Effector CD8-positive, alpha-beta T cell (primary cell): ENCODE results near the gene HAPLN3.

Experiments used
- DNase-seq: peaks from one replicate; lab custom pipeline; 2025; lab: John Stamatoyannopoulos, UW

HAPLN3 gene

DNA sequence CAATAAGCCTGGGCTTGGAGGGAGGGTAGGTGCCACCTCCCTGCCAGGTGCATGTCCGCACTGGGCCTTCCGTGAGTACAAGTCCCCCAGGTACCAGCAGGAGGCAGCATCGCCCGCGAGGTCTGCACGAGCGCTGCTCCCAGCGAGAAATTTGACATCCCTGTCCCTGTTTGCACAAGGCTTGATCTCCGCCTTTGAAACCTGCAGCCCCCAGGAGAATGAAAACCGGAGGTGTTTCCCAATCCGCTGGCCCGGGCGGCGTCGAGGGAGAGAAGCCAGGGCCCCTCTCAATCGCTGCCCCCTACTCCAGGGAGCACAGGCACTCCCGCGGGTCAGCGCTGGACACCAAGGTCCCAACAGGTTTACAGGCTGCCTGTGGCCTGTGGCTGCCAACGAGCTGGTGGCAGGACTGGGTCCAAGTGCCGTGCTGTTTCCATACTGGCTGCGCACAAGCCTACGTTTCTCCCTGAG is 961 bp downstream of the HAPLN3 start:
- DNase-seq = peak; percentile 76

DNA sequence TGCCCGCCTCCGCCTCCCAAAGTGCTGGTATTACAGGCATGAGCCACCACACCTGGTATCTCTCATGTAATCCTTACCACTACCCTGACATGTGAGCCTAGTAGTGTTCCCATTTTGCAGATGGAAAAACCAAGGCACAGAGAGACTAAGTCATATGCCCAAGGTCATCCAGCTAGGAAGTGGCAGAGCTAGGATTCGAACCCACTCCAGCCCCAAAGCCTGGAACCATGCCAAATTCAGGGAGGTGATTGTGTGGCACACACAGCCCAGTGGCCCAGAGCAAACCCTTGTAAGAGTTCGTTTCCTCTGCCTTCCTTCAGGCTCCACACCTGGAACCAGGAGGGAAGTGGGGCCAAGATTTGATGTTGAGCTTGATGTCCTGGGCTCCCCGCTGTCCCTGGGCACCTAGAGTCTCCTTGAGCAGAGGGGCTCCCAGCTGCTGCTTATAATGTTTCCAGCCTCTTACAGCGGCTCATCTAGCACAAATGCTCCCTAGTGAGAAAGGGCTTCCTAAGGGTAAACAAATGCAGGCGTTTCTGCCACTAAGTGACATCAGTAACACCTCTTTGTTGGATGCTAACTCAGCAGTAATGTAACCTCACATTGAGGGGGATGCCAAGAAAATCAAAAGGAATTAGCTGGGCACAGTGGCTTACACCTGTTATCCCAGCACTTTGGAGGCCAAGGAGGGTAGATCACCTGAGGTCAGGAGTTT is 3.6 kb downstream of the HAPLN3 start:
- DNase-seq = no peak

DNA sequence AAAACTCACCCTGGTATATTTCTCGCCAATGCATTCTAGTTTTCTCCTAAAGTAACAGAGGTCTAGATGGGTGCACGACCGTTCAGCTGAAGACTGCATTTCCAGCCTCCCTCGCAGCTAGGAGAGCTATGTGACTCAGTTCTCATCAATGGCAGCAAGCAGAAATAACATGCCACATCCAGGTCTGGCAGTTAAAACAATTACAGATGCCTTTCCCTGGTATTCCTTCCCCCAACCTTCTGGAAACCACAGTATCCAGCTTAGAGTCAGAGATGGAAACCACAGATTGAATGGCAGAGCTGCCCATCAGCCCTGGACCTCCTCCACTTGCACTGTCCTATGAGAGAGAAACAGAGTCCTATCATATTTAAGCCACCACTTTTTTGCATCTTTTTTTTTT is 4.8 kb downstream of the HAPLN3 start:
- DNase-seq = no peak

DNA sequence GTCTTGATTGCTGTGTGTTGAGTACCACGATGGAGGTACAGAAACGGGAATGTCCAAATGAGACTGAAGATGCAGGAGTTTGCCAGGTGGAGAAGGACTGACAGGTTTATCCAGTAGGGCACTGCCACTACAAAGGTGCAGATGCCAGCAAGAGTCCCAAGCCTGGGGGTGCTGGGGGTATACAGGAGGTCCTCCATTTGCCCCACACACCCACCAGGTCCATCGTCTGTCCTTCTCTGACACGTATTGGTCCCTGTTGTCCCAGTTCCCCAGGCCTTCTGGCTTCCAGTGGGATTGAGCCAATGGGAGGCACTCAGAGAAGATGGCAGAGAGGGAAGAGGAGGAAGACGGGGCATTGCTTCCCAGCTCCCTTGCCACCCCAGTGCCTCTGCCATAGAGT is 6.6 kb downstream of the HAPLN3 start:
- DNase-seq = no peak

DNA sequence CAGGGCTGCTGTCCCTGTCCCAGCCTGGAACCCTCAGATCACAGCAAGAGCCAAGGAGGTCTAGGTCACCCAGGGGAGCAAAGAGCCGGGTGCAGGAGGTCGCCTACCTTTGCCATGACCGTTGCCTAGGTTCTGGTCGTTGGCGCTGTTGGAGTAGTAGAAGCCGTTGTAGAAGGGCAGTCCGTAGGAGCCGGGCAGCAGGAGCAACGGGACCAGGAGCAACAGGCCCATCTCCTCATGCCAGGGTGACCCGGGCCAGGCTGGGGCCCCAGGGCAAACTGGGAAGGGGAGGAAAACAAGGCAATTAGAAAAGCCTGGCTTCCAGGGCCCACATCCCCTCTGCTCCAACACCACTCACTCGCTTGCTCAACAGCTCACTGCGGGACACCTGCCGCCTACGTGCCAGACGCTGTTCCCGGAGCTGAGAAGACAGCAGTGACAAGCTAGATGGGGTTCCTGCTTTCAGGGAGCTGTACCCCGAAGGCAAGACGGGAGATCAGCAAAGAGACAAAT is 8.2 kb downstream of the HAPLN3 start:
- DNase-seq = no peak

DNA sequence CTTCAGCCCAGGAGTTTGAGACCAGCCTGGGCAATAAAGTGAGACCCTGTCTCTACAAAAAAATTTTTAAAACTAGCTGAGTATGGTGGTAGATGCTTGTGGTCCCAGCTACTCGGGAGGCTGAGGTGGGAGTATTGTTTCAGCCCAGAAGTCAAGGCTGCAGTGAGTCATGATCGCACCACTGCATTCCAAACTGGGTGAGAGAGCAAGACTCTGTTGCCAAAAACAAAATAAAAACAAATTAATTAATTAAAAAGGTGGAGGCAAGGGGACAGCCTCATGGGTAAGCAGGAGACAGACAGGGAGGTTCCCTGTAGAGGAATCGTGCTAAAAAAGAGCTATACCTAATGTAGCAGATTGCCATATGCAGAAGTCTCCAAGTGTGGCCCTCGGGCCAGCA is 12.6 kb downstream of the HAPLN3 start:
- DNase-seq = no peak

DNA sequence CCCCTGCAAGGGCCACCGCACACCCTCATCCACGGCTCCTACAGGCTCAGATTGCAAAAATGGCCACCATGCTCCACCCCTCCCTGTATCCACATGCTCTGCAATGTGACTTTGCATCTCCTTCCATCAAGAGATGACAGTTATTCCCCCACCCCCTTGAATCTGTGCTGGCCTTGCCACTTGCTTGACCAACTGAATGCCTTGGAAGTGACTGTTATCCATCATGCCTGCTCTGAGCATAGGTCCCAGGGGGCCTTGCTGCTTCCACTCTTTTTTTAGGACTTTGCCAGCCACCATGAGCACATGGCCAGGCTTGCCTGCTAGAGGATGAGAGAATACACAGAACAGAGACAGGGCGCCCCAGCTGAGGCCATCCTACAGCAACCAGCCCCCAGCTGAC is 13.6 kb downstream of the HAPLN3 start:
- DNase-seq = no peak

DNA sequence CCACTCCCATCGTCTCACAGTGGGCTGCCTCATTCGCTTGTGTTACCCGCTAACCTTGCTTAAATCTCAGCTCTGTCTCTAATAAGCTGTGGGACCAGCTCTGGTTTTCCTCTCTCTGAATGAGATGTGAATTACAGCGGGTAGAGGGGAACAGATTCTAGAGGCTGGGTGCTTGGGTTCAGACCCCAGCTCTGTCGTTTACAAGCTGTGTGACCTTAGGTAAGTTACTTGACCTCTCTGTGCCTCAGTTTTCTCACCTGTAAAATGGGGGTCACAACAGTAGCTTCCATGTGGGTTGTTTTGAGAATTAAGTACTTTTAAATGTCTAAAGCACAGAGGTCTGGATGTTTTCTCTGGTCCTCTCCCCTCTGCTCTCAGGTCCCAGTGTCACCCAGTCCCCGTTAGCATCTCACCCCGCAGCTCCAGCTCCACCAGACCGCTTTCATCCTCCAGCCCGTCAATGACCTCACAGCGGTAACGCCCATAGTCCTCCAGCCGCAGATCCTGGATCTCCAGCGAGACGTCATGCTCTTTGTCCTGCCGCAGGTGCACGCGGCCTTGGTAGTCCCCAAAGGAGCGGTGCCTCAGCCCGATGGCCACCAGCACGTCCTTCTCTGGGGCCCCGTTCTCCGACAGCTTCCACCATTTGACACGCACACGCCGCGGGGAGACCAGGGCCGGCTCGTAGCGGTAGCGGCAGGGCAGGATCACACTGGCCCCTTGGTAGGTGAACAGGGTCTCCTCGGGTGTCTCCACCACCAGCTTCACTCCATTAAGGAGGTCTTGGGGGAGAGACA is 14.2 kb downstream of the HAPLN3 start:
- no peak for DNase-seq

DNA sequence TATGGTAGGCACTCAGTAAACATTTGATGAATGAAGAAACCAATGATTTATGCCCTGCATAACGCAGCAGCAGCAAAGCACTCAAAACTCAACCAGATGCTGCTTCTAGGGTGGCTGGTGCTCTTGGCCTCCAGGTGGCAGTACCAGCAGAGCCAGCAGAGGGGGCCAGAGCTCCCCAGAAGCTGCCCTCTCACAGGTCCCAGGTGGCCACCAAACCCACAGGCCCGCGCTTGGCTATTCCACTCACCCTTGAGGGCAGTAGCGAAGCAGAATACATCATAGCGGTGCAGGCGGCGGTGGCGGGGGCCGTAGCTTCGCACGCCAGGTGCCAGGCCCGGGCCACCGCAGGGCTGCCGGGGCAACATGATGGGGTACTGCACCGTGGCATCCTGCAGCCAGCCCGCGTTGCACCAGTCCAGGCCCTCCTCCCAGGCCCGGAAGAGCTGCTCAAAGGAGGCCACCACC is 16.6 kb downstream of the HAPLN3 start:
- peak; percentile 8 for DNase-seq

DNA sequence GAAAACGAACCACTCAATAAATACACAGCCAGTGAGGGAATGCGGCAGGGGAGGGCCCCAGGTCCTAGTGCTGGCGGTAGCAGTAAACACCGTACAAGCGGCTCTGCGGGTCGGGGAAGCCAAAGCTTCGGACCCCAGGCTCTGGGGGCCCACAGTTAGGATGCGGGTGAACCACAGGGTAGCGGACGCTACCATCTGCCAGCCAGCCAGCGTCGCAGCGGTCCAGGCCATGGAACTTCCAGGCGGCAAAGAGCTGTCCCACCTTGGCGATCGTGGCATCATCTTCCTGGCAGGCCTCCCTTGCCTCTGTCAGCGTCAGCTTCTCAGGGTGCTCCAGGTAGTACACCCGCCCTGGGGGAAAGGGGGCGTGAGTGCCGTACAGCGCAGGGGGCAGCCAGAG is 17.4 kb downstream of the HAPLN3 start:
- DNase-seq = no peak

DNA sequence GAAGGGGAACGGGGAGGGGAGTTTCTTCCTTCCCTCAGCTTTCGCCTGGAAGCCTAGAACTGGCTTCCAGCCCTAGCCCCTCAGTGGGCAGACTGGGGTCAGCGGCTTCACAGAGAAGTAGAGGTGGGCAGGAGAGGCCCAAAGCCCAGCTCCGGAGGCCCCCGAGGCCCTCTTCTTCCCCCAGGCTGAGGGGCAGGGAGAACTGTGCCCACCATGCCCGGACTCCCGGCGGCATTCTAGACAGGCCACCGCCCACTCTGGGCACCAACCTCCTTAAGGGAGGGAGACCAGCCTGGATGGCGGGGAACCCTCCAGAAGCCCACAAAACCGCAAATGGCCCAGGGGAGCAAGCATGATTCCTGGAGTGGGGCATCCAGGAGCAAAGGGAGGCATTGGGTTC is 17.9 kb downstream of the HAPLN3 start:
- no peak for DNase-seq

DNA sequence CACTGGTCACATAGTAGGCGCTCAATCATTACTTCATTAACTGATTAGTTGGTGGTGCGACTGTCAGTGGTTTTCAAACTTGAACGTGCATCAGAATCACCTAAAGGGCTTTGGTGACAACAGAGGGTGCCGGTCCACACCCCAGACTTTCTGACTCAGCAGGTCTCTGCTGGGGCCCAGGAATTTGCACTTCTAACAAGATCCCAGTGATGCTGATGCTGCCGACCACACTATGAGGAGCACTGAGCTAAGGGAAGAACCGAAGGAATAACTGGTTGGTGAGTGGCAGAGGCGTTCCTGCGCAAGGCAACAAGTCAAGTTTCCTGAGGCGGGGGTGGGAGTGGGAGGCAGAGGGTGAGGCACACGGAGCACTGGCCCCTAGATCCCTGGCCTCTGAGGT is 18.8 kb downstream of the HAPLN3 start:
- DNase-seq = no peak

DNA sequence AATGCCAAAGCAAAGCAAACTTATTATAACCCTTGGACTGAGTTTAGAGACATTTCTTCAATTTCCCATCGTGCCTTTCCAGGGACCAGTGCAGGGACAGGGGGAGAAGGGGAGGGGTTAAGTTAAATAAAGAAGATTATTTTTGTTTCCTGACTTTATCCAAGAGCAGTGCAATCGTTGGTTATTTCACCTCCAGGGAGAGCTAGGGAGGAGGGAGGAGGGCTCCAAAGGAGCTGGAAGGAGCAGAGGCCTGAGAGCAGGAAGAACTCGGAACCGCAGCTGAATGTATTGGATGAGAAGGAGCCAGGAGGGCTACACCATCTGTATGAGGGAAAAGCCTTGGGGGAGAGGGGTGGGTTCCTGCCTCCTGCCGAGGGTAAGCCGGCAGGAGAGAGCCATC is 20.7 kb downstream of the HAPLN3 start:
- DNase-seq = no peak

DNA sequence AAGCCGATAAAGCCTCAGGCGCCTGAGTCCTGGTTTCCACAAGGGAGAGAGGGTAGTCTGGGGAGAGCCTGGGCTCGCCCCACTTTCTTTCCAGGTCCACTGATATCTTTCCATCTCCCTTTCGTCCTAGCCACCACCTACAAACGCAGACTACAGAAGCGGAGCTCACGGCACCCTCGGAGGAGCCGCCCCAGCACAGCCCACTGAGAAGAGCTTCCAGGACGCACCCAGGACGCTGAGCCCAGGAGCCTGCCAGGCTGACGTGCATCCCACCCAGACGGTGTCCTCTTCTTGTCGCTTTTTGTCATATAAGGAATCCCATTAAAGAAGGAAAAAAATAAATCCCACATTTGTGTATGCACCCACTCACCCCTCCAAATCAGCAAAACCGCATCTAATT is 21.1 kb downstream of the HAPLN3 start:
- no peak for DNase-seq

DNA sequence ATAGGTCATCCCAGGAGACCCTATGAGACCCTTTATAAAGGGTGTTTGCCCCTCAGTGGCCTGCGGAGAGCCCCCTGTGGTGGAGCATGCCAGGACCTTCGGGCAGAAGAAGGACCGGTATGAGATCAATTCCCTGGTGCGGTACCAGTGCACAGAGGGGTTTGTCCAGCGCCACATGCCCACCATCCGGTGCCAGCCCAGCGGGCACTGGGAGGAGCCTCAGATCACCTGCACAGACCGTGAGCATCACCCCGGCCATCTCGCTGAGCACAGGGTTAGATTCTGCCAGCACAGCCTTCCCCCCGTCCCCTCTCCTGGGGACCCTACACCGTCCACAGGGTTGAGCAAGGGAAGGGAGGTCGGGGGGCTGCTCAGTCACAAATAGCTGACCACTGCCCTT is 21.6 kb downstream of the HAPLN3 start:
- DNase-seq = no peak

DNA sequence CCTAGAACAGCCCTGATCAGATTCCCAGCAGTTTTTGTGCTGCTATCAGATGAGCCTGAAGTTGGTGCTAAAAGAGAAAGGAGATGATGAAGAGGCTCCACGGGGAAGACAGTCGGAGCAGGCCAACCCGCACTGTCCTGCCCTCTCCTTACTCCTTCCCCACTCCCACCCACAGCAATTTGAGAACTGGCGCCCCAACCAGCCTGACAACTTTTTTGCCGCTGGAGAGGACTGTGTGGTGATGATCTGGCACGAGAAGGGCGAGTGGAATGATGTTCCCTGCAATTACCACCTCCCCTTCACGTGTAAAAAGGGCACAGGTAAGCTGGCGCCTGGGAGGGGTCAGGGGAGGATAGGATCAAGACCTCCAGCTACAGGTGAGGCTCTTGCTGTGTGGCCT is 22.6 kb downstream of the HAPLN3 start:
- DNase-seq = no peak

DNA sequence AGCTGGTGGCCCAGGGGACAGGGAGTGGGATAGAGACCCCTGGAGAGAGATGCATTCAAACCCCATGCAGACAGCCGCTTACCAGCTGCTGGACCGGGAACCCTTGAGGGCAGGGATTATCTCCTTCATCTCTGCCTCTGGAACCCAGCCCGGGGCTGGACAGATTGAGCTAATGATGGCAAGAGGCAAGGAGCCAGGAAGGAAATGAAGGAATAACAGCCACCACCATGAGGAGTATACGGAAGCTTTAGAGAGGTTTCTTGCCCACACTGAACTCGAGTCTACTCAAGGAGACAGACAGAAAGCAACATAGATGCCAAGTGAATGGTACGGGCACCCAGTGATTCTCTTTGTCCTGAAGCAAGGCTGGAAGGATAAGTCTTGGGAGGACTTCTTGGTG is 23.2 kb downstream of the HAPLN3 start:
- no peak for DNase-seq

DNA sequence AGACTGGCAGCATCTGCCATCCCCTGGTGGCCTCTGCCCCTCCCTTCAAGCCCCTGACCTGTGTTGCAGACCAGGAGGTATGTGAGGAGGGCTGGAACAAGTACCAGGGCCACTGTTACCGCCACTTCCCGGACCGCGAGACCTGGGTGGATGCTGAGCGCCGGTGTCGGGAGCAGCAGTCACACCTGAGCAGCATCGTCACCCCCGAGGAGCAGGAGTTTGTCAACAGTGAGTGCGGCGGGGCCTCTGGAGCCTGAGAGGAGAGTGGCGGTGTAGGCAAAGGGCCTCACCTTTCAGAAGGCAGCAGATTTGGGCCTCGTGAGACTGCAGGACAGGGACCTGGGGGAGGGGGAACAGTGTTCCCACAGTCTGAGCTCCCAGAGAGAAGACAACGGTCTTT is 24.0 kb downstream of the HAPLN3 start:
- DNase-seq = no peak

DNA sequence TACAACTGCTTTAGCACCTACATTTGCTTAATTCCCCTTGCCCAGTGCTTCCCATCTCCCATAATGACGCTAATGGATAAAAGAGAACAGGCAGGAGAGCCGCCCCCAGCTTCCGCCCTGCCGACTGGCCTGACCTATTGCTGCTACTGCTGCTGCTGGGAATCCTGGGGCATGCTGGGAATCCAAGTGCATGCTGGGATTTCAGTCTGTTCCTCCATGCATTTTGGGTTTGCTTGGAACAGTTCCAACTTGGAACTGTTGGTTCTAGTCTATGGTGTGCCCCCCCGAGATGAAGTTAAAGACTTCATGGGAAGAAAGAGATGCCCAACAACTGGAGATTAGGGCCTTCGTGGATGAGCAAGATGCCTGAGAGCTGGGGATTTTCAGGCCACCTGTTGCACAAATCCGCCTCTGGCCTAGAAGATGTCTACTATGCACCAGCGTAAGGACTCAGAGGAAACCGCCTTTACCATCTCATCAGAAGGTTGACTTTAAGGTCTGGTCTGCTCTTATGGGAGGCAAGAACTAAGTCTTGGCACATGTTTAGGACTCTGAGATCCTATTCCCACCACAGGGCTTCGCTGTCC is 29.0 kb downstream of the HAPLN3 start:
- no peak for DNase-seq

DNA sequence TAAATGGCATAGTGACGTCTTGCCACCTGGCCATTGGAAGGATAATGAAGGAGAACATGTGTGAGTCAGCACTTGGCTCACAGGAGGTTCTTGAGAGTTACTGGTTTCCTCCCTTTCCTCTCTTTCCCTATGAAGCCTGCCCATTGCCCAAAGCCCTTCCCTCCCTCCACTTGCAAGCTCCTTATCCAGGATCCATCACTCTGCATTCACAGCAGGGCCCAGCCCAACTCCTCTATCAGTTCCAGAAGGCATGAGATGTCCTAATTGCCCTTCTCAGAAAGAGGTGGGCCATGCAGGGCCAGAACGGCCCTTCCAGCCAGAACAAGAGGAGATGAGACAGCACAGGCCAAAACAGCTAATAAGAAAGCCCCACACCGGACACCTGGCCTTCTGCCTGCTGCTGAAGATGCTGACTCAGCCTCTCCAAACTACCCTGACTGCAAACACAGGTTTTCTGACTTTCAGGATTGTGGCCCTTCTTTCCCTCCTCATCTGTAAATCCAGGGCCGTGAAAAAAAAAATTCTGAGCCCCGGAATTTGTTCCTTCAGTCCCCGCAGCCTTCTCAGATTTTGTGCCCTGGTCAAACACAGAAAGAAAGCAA is 29.7 kb downstream of the HAPLN3 start:
- no peak for DNase-seq

DNA sequence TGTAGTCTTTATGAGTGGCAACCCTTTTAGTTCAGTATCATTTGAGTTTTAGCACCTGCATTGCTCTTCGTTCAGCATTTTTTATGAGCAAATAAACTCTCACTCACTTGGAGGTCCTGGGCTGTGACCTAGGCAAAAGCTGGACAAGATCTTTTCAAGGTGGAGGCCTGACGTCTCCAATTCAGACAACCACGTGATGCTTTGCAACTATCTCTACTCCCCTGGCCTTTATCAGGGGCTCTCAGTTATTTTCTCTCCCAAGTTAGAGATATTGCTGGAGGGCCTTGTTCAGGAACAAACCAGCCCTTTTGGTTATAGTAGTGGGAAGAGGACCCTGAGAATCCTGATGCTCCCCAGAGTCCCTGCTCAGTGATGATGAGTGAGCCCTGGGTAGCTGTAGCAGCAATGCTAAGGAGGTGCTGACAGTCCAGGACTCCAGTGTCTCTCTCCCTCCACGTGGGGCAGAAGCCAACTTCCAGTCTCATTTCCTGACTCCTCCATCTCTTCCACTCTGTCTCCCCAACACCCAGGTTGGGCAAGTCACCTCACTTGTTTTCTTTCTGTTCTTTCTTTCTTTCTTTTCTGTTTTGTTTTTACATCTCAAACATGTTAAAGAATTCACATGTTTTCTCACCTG is 30.4 kb downstream of the HAPLN3 start:
- no peak for DNase-seq

DNA sequence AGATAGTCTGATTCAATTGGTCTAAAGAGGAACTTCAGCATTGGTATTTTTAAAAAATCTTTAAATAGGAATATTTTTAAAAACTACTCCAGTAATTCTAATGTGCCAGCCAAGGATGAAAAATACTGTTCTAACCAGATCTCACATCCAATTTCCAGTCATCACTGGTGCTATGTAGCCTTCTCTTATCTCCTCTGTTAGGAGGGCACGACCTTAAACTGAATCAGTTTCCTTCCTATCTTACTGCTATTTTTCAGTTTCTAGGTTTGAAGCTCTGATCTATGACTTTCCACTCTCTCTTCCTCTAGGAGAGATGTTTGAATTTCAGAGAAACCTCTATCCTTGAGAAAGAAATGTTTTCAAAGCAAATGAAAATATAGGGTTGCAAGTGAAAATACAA is 31.9 kb downstream of the HAPLN3 start:
- DNase-seq = no peak
